AG04449 (cell line): ENCODE data around the gene EPB41L4B.

Source experiments
- CTCF ChIA-PET: fragments of 350-600 bp; formaldehyde crosslinking; extraction: SDS; loops from one replicate; lab custom pipeline; 2021; ENCODE audit warnings: antibody characterized with exemption; lab: Yijun Ruan, JAX
- POLR2A ChIA-PET: fragments of 400-600, 350-600 bp; formaldehyde crosslinking; extraction: SDS; loops from one replicate; lab custom pipeline; 2020; ENCODE audit warnings: antibody characterized with exemption, inconsistent platforms; lab: Yijun Ruan, JAX
- DNase-seq: peaks from one replicate; pipeline ENCODE4 v3.0.0-alpha.2; 2010; ENCODE audit warnings: low read depth, low spot score
- H3K4me3 ChIP-seq: 2 replicates; pipeline ENCODE4 v1.5.1; 2011; ENCODE audit warnings: low read depth, mild to moderate bottlenecking, control low read depth, low read length
- TF ChIP-seq, protein P1 (sequence below): IDR thresholded peaks from one replicate; pipeline ENCODE4 v1.5.1; 2011; ENCODE audit warnings: mild to moderate bottlenecking, moderate library complexity, low read length, control low read depth, inconsistent platforms; ENCODE audit not compliant: insufficient read depth; ENCODE audit errors: missing control alignments

Gene EPB41L4B

GRCh38 chr9:109267555-109267954, 53.3 kb downstream of the EPB41L4B start:
- POLR2A ChIA-PET, result no interaction called here
- CTCF ChIA-PET, result interaction anchor here (1.1 to 1.7 kb wide), 3 partner anchors 22 to 136 kb away, joined by 3 to 4 read pairs (median 3); no protein-coding TSS in a partner anchor
- H3K4me3 ChIP-seq, result no peak overlapping the region
- DNase-seq, result no peak
- TF ChIP-seq, protein P1, sequence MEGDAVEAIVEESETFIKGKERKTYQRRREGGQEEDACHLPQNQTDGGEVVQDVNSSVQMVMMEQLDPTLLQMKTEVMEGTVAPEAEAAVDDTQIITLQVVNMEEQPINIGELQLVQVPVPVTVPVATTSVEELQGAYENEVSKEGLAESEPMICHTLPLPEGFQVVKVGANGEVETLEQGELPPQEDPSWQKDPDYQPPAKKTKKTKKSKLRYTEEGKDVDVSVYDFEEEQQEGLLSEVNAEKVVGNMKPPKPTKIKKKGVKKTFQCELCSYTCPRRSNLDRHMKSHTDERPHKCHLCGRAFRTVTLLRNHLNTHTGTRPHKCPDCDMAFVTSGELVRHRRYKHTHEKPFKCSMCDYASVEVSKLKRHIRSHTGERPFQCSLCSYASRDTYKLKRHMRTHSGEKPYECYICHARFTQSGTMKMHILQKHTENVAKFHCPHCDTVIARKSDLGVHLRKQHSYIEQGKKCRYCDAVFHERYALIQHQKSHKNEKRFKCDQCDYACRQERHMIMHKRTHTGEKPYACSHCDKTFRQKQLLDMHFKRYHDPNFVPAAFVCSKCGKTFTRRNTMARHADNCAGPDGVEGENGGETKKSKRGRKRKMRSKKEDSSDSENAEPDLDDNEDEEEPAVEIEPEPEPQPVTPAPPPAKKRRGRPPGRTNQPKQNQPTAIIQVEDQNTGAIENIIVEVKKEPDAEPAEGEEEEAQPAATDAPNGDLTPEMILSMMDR, result no peak

DNA sequence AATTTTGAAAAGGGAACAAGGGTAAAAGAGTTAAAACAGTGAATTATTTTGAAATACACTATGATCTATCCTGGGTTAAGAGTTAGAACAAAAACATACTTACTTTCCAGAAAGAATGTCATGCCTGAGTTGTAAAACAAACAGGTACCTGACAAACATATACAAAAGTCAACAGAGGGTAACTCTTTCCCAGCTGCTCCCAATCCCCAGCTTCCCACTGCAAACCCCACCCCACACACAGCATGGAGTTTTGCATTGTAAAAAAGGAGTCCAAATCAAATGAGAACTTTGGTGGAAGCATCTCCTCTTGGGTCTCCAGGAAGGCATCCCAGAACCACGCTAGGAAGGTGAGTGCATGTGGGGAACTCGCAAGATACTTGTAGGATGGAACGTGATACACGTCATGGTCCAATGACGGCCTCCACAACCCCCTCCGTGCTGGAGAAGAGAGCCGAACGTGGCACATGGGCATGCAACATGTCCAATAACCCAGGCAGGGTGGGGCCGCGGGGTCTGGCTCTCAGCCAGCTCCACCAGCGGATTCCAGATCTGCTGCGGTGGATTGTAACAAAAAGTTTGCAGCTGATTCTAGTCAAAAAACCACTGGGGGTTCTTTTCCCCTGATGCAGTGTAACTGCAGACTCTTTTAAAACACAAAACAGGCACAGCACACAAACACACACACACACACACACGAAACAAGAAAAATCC, 55.8 kb downstream of the EPB41L4B start:
- DNase-seq, result no peak
- TF ChIP-seq, protein P1, result no peak
- no peak overlapping the region for H3K4me3 ChIP-seq
- POLR2A ChIA-PET, result no interaction called here
- CTCF ChIA-PET, result interaction anchor here (1.3 kb wide), 1 partner anchor 10 kb away, joined by 4 read pairs; no protein-coding TSS in a partner anchor

GRCh38 chr9:109263358-109263757, 57.5 kb downstream of the EPB41L4B start:
- ChIA-PET CTCF (no interaction called here), POLR2A (no interaction called here)
- no peak for DNase-seq
- TF ChIP-seq, protein P1, result no peak
- H3K4me3 ChIP-seq, result no peak overlapping the region

DNA sequence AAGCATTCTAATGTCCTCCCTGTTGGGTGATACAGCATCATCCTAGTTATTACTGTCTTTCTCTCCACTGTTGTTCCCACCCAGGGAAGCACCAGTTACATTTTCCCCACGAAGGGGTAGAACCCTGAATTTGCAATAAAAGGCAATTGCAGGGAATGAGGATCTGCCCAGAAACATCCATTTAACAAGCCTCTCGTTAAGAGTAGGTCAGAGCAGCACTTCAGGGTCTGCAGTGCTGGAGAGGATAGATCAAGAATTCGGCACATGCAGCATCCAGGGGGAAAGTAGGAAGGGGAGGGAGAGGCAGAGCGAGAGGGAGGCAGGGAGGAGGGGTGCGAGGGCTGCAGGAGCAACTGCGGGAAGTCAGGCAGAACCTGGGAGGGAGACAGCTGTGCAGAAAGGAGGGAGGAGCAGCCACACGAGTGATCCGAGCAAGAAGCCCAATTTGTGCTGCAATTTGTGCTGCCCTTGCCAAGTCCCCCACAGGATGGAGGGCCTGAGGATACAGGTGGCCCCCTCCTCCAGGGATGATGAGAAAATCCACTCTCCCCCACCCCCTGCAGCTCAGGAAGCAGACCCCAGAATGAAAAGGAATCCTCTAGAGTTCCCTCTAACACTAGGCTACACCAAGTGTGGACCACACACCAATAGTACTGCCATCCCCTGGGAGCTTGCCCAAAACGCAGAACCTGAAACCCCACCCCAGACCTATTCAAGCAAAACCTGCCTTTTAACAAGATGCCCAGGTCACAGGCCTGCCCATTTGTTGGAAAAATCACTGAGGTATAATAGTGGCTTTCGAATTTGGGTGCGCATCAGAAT, 62.2 kb downstream of the EPB41L4B start:
- POLR2A ChIA-PET, result no interaction called here
- H3K4me3 ChIP-seq, result no peak overlapping the region
- TF ChIP-seq, protein P1, result no peak
- CTCF ChIA-PET, result interaction anchor here (1.1 kb wide), 1 partner anchor 15 kb away, joined by 3 read pairs; no protein-coding TSS in a partner anchor
- DNase-seq, result no peak

DNA sequence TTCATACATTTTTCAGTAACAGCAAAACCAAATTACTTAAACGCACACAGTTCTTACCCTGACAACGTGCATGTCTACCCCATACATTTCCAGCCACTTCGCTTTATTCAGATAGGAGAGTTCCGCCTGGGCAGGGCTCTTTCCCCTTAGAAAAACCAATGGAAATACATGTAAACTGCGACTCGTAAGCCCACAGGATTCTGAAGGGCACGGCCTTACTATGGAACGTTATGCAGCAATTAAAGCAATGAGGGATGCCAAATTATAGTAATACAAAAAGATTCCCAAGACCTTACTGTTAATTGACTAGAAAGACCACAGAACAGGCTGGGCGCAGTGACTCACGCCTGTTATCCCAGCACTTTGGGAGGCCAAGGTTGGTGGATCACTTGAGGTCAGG, 64.5 kb downstream of the EPB41L4B start:
- peak; percentile 40 for DNase-seq
- POLR2A ChIA-PET, result no interaction called here
- CTCF ChIA-PET, result no interaction called here
- no peak overlapping the region for H3K4me3 ChIP-seq
- TF ChIP-seq, protein P1, result no peak

GRCh38 chr9:109255394-109255793, 65.5 kb downstream of the EPB41L4B start:
- DNase-seq, result no peak
- CTCF ChIA-PET, result interaction anchor here (1.0 kb wide), 1 partner anchor 71 kb away, joined by 3 read pairs; no protein-coding TSS in a partner anchor
- no peak overlapping the region for H3K4me3 ChIP-seq
- POLR2A ChIA-PET, result no interaction called here
- TF ChIP-seq, protein P1, result no peak
